HFF-Myc (cell line): ENCODE data around the gene TWIST2.

ENCODE experiments used
- DNase-seq: peaks from one replicate; pipeline ENCODE4 v3.0.0-alpha.2; 2011; ENCODE audit warnings: low read depth; ENCODE audit errors: extremely low read depth
- H3K4me3 ChIP-seq: replicated peaks from 2 replicates; pipeline ENCODE4 v1.5.1; 2011; ENCODE audit warnings: low read depth, mild to moderate bottlenecking, control low read depth, low read length
- CTCF ChIP-seq: IDR thresholded peaks from 2 replicates; pipeline ENCODE4 v1.5.1; 2012; ENCODE audit warnings: mild to moderate bottlenecking, low read depth, low read length, control low read depth; ENCODE audit errors: missing control alignments

TWIST2 gene

GRCh38 chr2:238850091-238850490 is 2.2 kb downstream of the TWIST2 start:
- TF ChIP-seq CTCF = no peak
- H3K4me3 ChIP-seq = peak overlapping the region; percentile 93
- no peak for DNase-seq

GRCh38 chr2:238851026-238851425 is 3.1 kb downstream of the TWIST2 start:
- peak overlapping the region; percentile 93 for H3K4me3 ChIP-seq
- no peak for DNase-seq
- no peak for TF ChIP-seq CTCF

GRCh38 chr2:238851761-238852160 is 3.9 kb downstream of the TWIST2 start:
- no peak for DNase-seq
- H3K4me3 ChIP-seq = peak overlapping the region; percentile 93
- no peak for TF ChIP-seq CTCF

GRCh38 chr2:238852206-238852869 is 4.5 kb downstream of the TWIST2 start:
- no peak for TF ChIP-seq CTCF
- peak overlapping the region; percentile 93 for H3K4me3 ChIP-seq
- no peak for DNase-seq

- H3K4me3 ChIP-seq = peak overlapping the region; percentile 93
- no peak for DNase-seq
- no peak for TF ChIP-seq CTCF
These were observed 5.3 kb downstream of the TWIST2 start for GRCh38 chr2:238853218-238853617.

- H3K4me3 ChIP-seq = peak overlapping the region; percentile 93
- TF ChIP-seq CTCF = no peak
- no peak for DNase-seq
These were observed 5.8 kb downstream of the TWIST2 start for GRCh38 chr2:238853721-238854120.

GRCh38 chr2:238854246-238854645 is 6.4 kb downstream of the TWIST2 start:
- peak overlapping the region; percentile 93 for H3K4me3 ChIP-seq
- DNase-seq = no peak
- TF ChIP-seq CTCF = no peak
